Bone marrow (tissue), 2 donors: ENCODE measurements around the gene EIF4G3.
"Not testable (repeated sequence)": the region's sequence is repeated elsewhere in the genome, so short reads cannot be mapped to it uniquely, and the experiment has no call there.

Experiments used
- DNase-seq, 2 donors: peaks; one replicate each; lab custom pipeline; 2025; lab: John Stamatoyannopoulos, UW

Gene EIF4G3

DNA sequence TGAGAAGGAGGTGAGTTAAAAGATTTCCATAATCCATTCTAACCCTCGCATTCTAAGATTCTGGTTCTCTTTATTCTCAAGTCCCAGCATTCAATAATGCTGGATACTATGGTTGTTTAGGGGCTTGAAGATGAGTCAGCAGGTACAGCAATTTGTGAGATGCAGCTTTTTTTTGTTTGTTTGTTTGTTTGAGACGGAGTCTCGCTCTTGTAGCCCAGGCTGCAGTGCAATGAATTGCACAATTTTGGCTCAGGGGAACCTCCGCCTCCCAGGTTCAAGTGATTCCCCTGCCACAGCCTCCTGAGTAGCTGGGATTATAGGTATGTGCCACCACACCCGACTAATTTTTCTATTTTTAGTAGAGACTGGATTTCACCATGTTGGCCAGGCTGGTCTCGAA lies 23.3 kb downstream of the EIF4G3 start:
- no peak for DNase-seq

- DNase-seq: no peak
These were observed 24.1 kb downstream of the EIF4G3 start for GRCh38 chr1:21152423-21153100.

- no peak for DNase-seq
These were observed 26.8 kb downstream of the EIF4G3 start for GRCh38 chr1:21149855-21150432.

GRCh38 chr1:21149430-21149854 lies 27.3 kb downstream of the EIF4G3 start:
- DNase-seq: peak in 1 of 2 donors; percentile 53

- no peak for DNase-seq
These were observed 32.9 kb downstream of the EIF4G3 start for GRCh38 chr1:21143752-21144151.

DNA sequence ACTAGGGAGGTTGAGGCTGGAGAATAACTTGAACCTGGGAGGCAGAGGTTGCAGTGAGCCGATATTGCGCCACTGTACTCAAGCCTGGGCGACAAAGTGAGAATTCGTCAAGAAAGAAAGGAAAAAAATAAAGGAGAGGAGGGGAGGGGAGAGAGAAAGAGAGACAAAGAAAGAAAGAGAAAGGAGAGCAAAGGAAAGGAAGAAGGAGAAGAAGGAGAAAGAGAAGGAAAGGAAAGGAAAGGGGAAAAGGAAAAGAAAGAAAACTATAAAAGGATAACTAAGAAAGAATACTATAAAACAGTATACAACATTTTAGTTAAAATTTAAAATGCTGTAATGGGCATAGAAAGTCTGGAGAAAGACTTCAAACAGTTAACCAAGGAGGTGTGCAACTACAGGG lies 33.6 kb downstream of the EIF4G3 start:
- no peak for DNase-seq

GRCh38 chr1:21141030-21141429 lies 35.7 kb downstream of the EIF4G3 start:
- no peak for DNase-seq

- no peak for DNase-seq
These were observed 37.1 kb downstream of the EIF4G3 start for GRCh38 chr1:21139601-21140000.

GRCh38 chr1:21136344-21136743 lies 40.4 kb downstream of the EIF4G3 start:
- not testable (repeated sequence) for DNase-seq

DNA sequence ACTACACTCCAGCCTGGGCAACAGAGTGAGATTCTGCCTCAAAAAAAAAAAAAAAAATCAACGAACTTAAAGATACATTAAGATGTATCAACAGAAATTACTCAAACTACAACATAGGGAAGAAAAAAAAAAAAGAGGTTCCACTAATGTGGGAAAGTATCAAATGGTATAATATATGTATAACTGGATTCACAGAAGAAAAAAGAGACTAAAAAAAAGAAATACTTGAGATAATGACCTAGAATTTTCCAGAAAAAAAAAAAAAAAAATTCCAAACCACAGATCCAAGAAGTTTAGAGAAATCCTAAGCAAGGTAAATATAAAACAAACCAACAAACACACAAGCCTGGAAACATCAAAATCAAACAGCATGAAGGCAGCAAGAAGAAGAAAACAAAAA lies 45.5 kb downstream of the EIF4G3 start:
- no peak for DNase-seq

DNA sequence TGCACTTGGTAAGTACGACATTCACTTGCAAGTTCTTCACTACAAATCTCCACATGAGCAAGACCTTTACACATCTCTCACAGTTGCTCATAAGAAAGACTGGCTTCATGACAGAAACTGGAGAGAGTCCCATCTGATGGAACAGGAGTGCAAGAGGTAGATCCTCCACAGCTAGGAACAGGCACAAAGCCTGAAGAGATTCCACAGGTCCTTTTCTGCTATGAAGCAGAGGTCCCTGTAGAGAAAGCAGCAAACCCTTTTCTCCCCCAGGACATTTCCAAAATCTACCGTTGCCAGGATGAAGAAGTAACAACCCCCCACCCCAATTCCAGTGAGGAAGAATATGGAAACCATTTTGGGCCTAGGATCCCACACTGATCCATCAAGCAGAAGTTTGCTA lies 47.3 kb downstream of the EIF4G3 start:
- no peak for DNase-seq

DNA sequence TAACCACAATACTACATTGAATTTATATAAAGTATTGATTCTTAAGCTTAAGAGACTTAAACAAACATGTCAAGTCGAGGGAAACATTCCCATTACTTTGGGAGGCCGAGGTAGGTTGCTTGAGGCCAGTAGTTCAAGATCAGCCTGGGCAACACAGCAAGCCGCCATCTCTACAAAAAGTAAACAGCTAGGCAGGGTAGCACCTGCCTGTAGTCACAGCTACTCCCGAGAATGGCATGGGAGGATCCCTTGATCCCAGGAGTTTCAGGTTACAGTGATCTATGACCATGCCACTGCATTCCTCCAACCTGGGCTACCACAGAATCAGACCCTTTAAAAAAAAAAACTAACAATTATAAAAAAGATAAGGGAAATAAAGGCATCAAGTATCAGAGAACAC lies 50.4 kb downstream of the EIF4G3 start:
- no peak for DNase-seq

DNA sequence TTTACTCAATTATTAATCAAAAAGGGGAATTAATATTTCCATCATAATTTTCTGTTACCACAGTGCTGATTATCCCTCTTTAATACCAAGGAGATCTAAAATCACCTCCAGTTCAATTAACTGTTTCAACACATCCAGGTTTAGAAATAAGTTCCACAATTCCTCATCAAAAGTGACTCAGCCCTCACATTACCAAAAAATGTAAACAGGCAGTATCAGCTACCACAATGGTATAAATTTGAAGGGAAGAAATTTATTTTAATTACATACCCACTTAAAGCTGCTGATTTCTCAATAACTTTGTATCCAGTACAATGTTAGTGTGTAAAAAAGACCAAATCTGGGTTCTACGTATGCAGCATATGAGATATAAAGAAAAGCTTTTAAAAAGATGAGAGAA lies 51.9 kb downstream of the EIF4G3 start:
- DNase-seq: no peak

DNA sequence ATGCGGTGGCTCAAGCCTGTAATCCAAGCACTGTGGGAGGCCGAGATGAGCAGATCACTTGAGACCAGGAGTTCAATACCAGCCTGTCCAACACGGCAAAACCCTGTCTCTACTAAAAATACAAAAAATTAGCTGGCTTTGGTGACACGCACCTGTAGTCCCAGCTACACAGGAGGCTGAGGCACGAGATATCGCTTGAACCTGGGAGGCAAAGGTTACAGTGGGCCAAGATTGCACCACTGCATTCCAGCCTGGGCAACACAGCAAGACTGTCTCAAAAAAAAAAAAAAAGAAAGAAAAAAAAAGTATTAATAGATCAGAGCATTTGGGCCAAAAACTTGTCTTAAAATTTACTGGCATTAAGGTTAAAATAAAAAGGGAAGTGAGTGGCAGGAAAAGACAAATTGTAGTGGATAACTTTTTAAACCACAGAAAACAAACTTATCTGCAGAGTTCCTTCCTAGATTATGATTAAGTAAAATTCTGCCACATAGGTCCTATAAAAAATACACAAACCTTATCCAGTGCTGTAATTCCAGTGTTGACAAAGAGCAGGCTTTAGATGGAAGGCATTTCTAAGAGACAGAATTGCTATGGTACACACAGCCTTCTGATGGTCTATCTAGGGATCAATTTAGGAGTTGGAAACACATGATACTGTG lies 53.3 kb downstream of the EIF4G3 start:
- DNase-seq: peak in 1 of 2 donors; percentile 75

DNA sequence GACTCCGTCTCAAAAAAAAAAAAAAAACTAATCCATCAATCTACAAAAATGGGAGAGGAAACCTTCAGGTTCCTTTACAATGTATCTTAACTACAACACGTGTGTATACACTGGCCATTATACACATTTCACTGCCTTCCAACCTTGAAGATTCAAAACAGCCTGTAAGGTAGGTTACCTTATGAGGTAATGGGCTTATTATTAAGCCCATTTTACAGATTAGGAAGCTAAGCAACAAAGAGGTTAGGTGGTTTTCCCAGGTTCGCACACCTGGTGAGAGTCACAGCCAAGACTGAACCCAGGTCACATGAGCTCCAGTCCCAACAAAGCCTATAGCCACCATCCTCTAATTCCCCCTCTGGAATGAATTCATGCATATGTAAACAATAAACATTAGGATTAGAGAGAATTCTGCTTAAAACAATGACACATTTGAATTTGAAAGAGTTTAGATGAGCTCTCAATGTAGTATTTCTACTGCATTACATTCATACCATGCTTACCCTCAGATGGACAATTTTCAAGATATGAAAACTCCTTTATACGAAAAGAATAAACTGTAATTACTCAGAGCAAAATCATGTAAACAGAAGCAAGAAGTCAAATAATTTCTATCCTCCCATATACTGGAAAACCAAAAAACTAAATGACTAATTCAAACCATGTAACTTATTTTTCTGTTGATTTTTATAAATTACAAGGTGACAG lies 54.8 kb downstream of the EIF4G3 start:
- no peak for DNase-seq

GRCh38 chr1:21118167-21118566 lies 58.5 kb downstream of the EIF4G3 start:
- no peak for DNase-seq

DNA sequence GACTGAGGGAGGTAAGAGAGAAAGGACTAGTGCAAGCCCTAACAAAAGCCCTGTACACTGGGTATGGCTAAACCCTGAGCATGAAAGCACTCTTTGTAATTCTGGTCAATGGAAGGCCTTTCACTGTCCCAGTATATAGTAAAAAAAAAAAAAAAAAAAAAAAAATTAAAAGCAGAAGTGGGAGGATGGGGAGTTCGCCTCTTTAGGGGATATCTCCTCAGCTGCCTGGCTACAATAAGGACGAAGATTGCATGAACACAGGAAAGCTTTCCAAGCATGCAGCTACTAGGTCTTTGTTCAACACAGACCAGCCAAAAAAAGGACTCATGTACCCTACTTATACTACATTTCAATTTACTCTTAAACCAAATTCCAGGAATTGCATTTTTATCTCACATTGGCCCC lies 59.1 kb downstream of the EIF4G3 start:
- peak in 1 of 2 donors; percentile 37 for DNase-seq

DNA sequence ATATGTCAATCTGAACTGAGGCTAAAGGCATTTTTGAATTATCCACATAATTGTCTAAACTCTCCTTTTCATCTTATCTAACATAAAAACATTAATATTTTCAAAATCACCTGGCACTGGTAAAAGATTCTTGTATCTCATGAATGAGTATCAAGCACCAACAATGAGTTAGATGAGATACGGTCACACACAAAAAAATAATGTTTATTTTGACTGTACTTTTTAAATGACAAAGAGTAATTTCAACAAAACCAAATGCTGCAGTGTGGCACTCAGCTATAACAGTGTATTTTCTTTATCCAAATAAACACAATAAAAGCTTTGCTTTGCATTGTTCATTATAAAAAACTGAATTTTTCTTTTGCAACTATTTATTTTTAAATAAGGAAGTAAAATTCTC lies 59.5 kb downstream of the EIF4G3 start:
- no peak for DNase-seq

- DNase-seq: no peak
These were observed 61.5 kb downstream of the EIF4G3 start for GRCh38 chr1:21115098-21115760.

GRCh38 chr1:21114431-21114830 lies 62.3 kb downstream of the EIF4G3 start:
- DNase-seq: no peak

GRCh38 chr1:21110163-21110562 lies 66.5 kb downstream of the EIF4G3 start:
- DNase-seq: no peak

DNA sequence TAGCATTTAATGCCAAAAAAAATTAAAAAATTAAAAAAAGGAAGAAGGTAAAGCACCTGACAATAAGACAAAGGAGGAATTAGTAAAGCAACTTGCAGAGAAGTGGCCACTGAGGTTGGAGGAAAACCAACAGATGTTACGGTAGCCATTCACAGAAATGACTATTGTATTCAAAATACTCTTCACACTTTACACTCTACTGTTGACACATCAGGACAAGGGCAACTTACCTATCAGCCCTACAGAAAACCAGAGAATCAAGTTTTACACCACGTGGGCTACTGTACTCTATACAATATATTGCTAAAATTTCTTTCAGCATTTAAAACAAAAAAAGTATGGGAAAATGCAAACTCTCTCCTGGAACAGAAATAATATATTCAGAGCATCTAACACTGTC lies 70.0 kb downstream of the EIF4G3 start:
- no peak for DNase-seq
